Choroid plexus epithelial cell (primary cell): Measurements from ENCODE around the gene MAPKAP1.

ENCODE experiments used
- DNase-seq: peaks from one replicate; pipeline ENCODE4 v3.0.0-alpha.2; 2010; ENCODE audit warnings: low read depth
- H3K4me3 ChIP-seq: 2 replicates; pipeline ENCODE4 v1.5.1; 2011; ENCODE audit warnings: low read depth, mild to moderate bottlenecking, control low read depth, low read length, moderate library complexity
- TF ChIP-seq, protein P1 (sequence below): conservative IDR thresholded peaks from 2 replicates; pipeline ENCODE4 v1.5.1; 2011; ENCODE audit warnings: low read depth, mild to moderate bottlenecking, control low read depth, inconsistent platforms, low read length, moderate library complexity

Gene MAPKAP1

DNA sequence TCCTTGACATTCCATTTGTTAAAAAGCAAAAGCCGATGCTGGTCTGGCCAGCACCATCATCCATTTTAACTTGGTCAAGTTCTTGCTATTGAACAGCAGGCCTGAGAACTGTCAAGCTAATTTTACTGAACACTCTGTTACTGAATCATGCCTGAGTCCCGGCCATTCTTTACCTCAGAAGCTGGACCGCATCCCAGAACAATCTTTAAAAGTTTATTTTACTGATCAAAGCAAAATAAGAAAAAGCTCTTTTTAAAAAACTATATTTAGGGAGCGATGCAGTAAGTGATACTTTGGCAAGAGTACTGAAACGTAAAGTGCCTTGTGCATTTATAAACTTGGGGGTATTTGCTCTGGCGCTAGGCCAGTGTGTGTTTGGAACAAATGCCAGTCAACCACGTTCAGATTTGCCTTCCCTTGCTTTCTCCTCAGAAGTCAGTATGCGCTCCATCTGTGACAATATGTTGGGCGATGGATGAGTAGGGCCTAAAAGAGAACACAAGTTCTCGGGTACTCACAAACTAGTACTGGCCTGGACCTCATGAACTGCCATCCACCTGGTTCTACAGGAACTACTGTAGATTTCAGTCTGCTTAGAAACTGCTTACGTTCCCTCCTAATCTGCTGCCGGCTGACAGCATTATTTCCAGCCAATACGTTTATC lies 161.9 kb downstream of the MAPKAP1 start:
- DNase-seq: peak; percentile 79

DNA sequence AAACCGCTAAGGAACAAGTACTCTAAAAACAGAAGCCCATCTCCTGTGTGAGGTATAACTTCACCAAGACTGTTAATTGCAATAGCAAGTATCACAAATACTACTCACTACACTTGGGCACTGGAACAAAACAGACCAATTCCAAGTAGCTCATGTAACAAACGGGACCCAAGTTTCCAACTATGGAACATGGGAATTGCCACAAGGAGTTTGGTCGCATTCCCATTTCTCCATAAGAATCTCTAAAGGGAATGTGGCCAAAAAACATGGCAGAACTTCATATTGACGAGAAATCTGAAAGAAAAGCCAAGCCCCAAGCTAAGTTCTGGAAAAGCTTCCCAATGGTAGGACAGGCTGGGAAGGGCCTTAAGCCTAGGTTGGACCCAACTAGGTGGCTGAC lies 162.5 kb downstream of the MAPKAP1 start:
- DNase-seq: no peak
- H3K4me3 ChIP-seq: no peak overlapping the region
- TF ChIP-seq, protein P1, sequence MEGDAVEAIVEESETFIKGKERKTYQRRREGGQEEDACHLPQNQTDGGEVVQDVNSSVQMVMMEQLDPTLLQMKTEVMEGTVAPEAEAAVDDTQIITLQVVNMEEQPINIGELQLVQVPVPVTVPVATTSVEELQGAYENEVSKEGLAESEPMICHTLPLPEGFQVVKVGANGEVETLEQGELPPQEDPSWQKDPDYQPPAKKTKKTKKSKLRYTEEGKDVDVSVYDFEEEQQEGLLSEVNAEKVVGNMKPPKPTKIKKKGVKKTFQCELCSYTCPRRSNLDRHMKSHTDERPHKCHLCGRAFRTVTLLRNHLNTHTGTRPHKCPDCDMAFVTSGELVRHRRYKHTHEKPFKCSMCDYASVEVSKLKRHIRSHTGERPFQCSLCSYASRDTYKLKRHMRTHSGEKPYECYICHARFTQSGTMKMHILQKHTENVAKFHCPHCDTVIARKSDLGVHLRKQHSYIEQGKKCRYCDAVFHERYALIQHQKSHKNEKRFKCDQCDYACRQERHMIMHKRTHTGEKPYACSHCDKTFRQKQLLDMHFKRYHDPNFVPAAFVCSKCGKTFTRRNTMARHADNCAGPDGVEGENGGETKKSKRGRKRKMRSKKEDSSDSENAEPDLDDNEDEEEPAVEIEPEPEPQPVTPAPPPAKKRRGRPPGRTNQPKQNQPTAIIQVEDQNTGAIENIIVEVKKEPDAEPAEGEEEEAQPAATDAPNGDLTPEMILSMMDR: no peak

More for the DNA sequence above, 161.9 kb downstream of the MAPKAP1 start:
- TF ChIP-seq, protein P1: no peak
- H3K4me3 ChIP-seq: no peak overlapping the region

DNA sequence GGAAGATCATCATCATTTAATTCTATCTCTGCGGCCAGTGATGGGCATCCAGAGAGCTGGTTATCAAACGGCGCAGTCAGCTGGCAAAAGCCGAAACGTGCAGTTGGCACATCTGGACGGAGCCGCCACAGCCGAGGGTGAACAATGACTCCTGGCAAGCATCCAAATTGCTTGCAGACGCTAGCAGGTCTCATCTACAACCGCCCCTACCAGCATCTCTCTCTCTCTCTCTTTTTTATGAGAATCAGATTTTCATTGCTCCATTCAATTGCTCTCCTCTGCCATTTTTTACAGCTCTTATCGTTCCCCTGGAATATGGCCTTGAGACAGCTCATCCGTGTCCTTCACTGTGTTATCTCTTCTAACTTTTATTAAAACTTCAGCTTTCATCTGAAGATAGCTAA lies 165.2 kb downstream of the MAPKAP1 start:
- H3K4me3 ChIP-seq: no peak overlapping the region
- DNase-seq: no peak
- TF ChIP-seq, protein P1: no peak

DNA sequence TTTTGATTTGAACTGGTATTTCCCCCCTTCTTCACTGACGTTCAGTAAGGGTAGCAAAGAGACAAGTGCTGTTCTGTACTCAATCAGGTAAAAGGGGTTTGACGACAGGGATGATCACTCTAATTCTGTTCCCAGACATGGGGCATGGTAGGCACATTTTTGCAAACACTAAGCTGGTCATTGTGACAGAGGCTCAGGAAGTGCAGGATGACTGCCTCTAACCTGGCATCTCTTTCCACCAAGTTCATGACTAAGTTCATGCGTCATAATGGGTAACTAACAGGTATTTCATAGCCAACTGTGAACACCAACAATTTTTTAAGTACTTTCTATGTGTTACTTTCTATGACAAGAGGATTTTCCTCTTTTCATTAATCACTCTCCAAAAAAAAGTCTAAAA lies 166.5 kb downstream of the MAPKAP1 start:
- TF ChIP-seq, protein P1: no peak
- no peak overlapping the region for H3K4me3 ChIP-seq
- DNase-seq: no peak

DNA sequence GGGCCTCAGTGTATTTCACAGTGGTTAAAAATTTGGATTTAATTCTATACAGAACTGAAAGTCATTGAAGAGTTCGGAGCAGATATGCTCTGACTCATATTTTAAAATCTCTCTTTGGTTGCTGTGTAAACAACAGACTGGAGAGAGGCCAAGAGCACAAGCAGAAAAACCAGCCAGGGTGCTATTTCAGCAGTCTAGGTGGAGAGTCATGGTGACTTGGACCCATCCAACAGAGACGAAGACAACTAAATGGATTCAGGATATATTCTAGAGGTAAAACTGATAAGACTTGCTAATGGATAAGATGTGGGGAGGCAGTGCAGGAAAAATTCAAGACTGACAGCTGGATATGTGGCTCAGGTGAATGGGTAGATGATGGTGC lies 168.9 kb downstream of the MAPKAP1 start:
- H3K4me3 ChIP-seq: no peak overlapping the region
- peak; percentile 95 for DNase-seq
- TF ChIP-seq, protein P1: no peak

DNA sequence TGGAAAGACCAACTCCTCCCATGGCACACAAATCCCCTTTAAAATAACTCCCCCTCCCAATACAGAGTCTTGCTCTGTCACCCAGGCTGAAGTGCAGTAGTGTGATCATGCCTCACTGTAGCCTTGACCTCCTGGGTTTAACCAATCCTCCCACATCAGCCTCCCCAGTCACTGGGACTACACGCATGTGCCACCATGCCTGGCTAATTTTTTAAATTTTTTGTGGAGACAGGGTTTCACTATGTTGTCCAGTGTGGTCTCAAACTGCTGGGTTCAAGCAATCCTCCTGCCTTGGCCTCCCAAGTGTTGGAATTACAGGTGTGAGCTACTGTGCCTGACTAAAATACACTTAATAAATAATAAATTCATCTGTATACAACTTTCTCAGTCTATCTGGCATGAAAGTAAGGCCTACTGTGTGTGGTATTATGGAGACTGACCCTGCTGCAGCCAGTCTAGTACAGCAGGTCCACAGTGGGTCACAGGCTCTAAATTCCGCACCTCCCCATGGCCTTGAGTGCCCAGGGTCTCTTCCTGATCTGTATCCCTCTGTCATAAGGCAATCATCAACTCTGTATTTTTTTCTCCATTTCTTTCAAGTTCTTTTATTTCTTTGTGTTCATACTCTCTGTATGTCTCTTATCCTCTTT lies 169.4 kb downstream of the MAPKAP1 start:
- TF ChIP-seq, protein P1: no peak
- DNase-seq: no peak
- H3K4me3 ChIP-seq: no peak overlapping the region

DNA sequence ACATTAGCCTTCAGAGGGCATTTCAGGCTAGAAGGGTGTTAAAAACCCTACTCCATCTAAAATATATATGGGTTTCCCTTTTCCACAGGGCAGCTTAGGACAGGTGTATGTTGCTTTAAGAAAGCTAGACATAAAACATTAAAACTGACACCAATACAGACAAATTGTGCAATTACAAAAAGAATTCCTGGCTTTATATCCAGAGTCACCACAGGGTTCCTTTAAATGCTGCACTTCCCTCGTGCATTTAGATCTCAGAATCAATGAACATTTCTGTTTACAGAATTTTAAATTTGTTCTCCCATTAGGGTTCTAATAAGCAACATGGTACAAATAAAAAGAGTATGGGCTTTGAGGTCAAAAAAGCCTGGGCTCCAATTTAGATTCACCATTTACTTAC lies 170.2 kb downstream of the MAPKAP1 start:
- H3K4me3 ChIP-seq: no peak overlapping the region
- TF ChIP-seq, protein P1: no peak
- peak; percentile 63 for DNase-seq
